Right lobe of liver (tissue), 6 donors: ENCODE measurements around the gene DDX31. TPM values are rescaled to one million over a fixed set of nuclear protein-coding genes. Genes with fewer than 3 reads are reported as not detected.
A peak's percentile ranks its signal among the peaks of the same experiment; 100 is the strongest.

Source experiments
- ATAC-seq, 4 donors: fragments of 200-7000 bp; cut with Tn5 transposase; one replicate each; pipeline ENCODE4 v1.9.1; 2020; ENCODE audit warnings: mild to moderate bottlenecking in 4 of 4, moderate library complexity in 4 of 4
- DNase-seq, 3 donors: peaks; one replicate each; pipeline ENCODE4 v3.0.0-alpha.2; 2020
- H3K27ac ChIP-seq, 3 donors: fragments of 200-600 bp; one replicate each; pipeline ENCODE4 v1.8.0; 2022
- H3K27me3 ChIP-seq, 2 donors: fragments of 200-600 bp; one replicate each; pipeline ENCODE4 v1.8.0; 2022
- H3K36me3 ChIP-seq, 4 donors: fragments of 200-600 bp; sonication (generic) in 1 of 4; one replicate each; pipeline versions ENCODE4 v1.5.1 to v1.8.0; 2017 to 2022; ENCODE audit warnings: control low read depth in 1 of 4
- H3K4me1 ChIP-seq, 4 donors: fragments of 200-600 bp; sonication (generic) in 1 of 4; one replicate each; pipeline versions ENCODE4 v1.5.1 to v1.8.0; 2017 to 2022; ENCODE audit warnings: control low read depth in 1 of 4
- H3K4me3 ChIP-seq, 3 donors: fragments of 200-600 bp; one replicate each; pipeline ENCODE4 v1.8.0; 2022
- H3K9me3 ChIP-seq, 4 donors: fragments of 200-600 bp; sonication (generic) in 1 of 4; one replicate each; pipeline versions ENCODE4 v1.5.1 to v1.8.0; 2017 to 2022; ENCODE audit warnings: control low read depth in 1 of 4
- POLR2A ChIP-seq: fragments of 450-650 bp; IDR thresholded peaks from one replicate; pipeline ENCODE4 v1.6.1; 2017; ENCODE audit warnings: antibody characterized with exemption, mild to moderate bottlenecking
- WGBS: methylation state at CpG from one replicate; pipeline ENCODE4 v1.1.6; 2018; ENCODE audit warnings: low coverage, low lambda C conversion rate; ENCODE audit not compliant: insufficient coverage; ENCODE audit errors: missing lambda C conversion rate; 5-methylcytosine and 5-hydroxymethylcytosine counted together
- intact Hi-C, 2 donors: fragments of 100-400 bp; cut with DNase I; formaldehyde crosslinking; loops; one replicate each; pipeline versions ENCODE4 v1.11.2 to v1.14.1; 2022
- total RNA-seq, 6 experiments: library from RNA; depleted of rRNA in 2 of 6; stranded (reverse); fragments of >200 nt in 2 of 6; fragmentation: NEBNext Ultra II Directional in 3 of 6; extraction: Animal tissue kit (Norgen Biotek cat#: 25700) in 3 of 6; gene quantifications; one replicate each; pipeline versions ENCODE4 v1.1.0 to v1.2.4, GENCODE V29; 2016 to 2023
- TF ChIP-seq, protein P1 (sequence below), 4 donors: fragments of 200-600 bp in 3 of 4; fragments of 450-650 bp in 1 of 4; IDR thresholded peaks; one replicate each; pipeline versions ENCODE4 v1.5.1 to v1.8.0; 2016 to 2022; ENCODE audit warnings: antibody characterized with exemption in 4 of 4, mild to moderate bottlenecking in 2 of 4
- donor health status: DM: no; HTN: yes; CAD: no.
- donor health status: DM: no; HTN: no; CAD: no.
- donor health status: DM: no; HTN: no; CAD: no.
- donor health status: DM: no; HTN: yes; CAD: no.
- donor health status: DM: no; HTN: yes; CAD: no.

The DDX31 gene
- total RNA-seq, 6 experiments from 2014 or later, result 7.1 to 8.7 (median 8.0) TPM

DNA sequence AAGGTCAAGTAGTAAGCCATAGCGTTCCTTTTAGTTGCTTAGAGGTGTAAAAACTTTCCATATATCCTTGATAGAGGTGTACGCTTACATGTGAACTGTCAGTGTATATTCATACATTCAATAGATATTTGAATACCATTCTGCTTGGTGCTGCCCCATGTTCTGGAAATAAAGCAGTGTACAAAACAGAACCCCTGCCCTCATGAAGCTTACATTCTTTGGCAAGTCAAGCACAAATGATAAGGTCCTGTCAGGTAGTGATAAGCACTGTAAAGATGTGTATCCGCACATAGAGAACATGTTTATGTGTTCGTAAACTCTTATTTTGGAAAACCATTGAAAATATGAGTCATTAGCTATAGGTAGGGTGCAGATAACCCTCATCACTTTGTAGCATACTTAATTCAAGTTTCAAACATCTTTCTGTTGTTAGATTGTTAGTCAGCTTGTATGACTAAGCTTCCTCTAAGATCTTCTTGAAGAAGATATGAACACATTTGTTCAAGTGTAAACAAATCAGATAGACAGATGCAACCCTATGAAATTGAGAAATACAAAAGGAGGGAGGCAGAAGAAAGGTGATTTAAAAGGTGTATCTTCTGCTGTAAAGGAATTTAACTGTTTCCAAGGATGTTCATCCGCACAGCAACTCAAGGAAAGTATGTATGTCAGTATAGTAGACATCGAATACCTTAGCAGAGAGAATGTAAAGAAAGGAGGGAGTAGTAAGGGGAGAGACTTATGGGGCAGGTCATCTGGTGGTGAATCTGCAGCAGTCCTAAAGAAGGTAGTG, 2.0 kb upstream of the DDX31 start:
- intact Hi-C loops, result no loop called here
- Histone ChIP-seq H3K36me3 (no peaks in the 10 kb centered on the region), H3K27me3 (no peaks in the 10 kb centered on the region), H3K4me1 (peaks cover 0 to 9% (median 0%) of the 10 kb centered on the region in 4 donors), H3K9me3 (no peaks in the 10 kb centered on the region), H3K27ac (no peak overlapping the region), H3K4me3 (peak overlapping the region in 1 of 3 donors; percentile 83)
- 84% methylated on average over 6 of the region's 6 CpGs for WGBS
- TF ChIP-seq, protein P1, sequence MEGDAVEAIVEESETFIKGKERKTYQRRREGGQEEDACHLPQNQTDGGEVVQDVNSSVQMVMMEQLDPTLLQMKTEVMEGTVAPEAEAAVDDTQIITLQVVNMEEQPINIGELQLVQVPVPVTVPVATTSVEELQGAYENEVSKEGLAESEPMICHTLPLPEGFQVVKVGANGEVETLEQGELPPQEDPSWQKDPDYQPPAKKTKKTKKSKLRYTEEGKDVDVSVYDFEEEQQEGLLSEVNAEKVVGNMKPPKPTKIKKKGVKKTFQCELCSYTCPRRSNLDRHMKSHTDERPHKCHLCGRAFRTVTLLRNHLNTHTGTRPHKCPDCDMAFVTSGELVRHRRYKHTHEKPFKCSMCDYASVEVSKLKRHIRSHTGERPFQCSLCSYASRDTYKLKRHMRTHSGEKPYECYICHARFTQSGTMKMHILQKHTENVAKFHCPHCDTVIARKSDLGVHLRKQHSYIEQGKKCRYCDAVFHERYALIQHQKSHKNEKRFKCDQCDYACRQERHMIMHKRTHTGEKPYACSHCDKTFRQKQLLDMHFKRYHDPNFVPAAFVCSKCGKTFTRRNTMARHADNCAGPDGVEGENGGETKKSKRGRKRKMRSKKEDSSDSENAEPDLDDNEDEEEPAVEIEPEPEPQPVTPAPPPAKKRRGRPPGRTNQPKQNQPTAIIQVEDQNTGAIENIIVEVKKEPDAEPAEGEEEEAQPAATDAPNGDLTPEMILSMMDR (IDR thresholded peaks at IDR 0.05), result no peak
- no peak for TF ChIP-seq POLR2A
- no peak for DNase-seq
- ATAC-seq, result no peak

DNA sequence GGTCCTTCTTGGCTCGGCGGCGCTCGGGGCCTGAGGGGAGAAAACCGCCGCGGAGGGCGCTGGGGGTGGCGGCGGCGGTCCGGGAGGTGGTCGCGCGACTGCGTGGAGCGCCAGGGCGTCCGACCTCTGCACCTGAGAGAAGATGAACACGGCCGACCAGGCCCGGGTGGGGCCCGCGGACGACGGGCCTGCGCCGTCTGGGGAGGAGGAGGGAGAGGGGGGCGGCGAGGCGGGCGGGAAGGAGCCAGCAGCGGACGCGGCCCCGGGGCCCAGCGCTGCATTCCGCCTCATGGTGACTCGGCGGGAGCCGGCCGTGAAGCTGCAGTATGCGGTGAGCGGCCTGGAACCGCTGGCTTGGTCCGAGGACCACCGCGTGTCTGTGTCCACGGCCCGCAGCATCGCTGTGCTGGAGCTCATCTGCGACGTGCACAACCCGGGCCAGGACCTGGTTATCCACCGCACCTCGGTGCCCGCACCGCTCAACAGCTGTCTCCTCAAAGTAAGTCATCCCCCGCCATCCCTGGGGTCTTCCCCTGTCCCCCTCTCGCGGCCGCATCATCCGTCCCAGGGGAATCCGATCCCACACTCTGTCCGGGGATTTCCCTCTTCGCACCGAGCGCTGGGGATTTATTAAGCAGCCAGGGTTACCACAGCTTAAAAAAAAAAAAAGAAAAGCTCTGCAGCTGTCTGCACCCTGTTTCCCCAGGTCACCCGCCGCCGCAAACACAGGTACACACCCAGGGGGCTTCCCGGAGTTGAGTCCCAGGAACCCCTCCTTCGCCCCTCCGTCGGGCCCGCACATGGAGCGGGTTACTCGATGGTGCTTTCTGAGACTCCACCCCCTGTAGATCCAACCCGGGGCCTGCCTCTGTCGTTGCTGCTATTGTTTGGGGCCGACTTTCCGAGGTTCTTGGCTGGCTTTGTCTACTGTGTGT, 941 bp upstream of the DDX31 start, which contains the start of gene GTF3C4:
TSS of gene GTF3C4 (plus strand) at position 8 of the 935 bp plus-strand sequence. CDS start at position 143, 135 bp downstream.
- intact Hi-C loops, result no loop called here
- H3K36me3 ChIP-seq, result no peaks in the 10 kb centered on the region
- WGBS, result under 1% methylated on average over 17 of the region's 82 CpGs
- no peaks in the 10 kb centered on the region for H3K9me3 ChIP-seq
- peaks cover 0 to 9% (median 0%) of the 10 kb centered on the region in 4 donors for H3K4me1 ChIP-seq
- peak within 1 kb of the TSS; percentile 83 to 99 (median 97) for H3K4me3 ChIP-seq
- no peak for TF ChIP-seq POLR2A
- TF ChIP-seq, protein P1 (IDR thresholded peaks at IDR 0.05), result no peak
- DNase-seq, result peak in 1 of 3 donors; percentile 60
- peak within 1 kb of the TSS; percentile 72 to 93 (median 81) for H3K27ac ChIP-seq
- H3K27me3 ChIP-seq, result no peaks in the 10 kb centered on the region
- peak; percentile 21 to 45 (median 37) for ATAC-seq

DNA sequence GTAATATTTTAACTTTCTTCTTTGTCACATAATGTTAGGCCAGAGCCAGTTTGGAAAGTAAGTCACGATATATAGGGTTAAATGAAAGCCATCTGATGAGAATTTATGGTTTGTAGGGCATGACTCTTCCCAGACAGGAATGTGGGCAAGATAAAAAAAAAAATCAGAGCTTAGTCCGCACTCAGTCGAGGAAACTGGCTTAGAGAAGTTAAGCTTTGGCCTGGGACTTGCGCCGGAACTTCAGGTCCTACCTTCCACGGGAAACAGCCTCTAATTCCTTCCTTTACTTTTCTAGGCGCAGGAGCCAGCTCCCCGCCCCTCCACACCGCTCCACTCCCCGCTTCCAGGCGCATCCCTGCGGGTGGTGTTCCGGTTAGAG, 475 bp downstream of the DDX31 start:
- Histone ChIP-seq H3K36me3 (no peaks in the 10 kb centered on the region), H3K27ac (peak overlapping the region; percentile 72 to 93 (median 81)), H3K27me3 (no peaks in the 10 kb centered on the region), H3K9me3 (no peaks in the 10 kb centered on the region), H3K4me3 (peak overlapping the region; percentile 83 to 99 (median 97)), H3K4me1 (peaks cover 0 to 9% (median 0%) of the 10 kb centered on the region in 4 donors)
- WGBS, result 1% methylated on average over 7 of the region's 13 CpGs
- peak in 2 of 3 donors; percentile 70 to 77 for DNase-seq
- intact Hi-C loops, result no loop called here
- peak; percentile 67 to 77 (median 69) for ATAC-seq
- TF ChIP-seq, protein P1 (IDR thresholded peaks at IDR 0.05), result no peak
- no peak for TF ChIP-seq POLR2A

DNA sequence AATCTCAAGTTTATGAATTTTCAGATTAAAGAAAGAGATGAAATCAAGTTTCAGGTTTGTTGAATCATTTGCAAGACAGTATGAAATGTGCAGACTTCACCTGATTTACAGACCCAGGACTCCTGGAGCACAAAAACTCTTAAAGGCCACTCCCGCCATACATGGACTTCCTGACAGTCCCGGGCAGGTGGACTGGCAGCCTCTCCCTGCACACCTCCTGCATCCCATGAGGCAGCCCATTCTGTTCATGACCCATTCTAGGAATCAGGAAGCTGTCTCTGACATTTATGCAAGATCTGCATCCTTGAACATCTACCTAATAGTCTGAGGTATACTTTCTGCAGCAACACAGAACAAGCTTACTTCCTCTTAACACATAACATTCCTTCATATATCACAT, 5.9 kb downstream of the DDX31 start:
- no peak for TF ChIP-seq POLR2A
- TF ChIP-seq, protein P1 (IDR thresholded peaks at IDR 0.05), result no peak
- Histone ChIP-seq H3K4me3 (no peak overlapping the region), H3K36me3 (peaks cover 0 to 26% (median 5%) of the 10 kb centered on the region in 4 donors), H3K4me1 (peaks cover 0 to 5% (median 0%) of the 10 kb centered on the region in 4 donors), H3K27me3 (no peaks in the 10 kb centered on the region), H3K27ac (no peak overlapping the region), H3K9me3 (no peaks in the 10 kb centered on the region)
- no CpG with 5 or more reads among the region's 2 CpGs for WGBS
- ATAC-seq (no peak), DNase-seq (no peak)
- intact Hi-C loops, result no loop called here
